ENCODE results near the gene ETNK2. TPM values are rescaled to one million over a fixed set of nuclear protein-coding genes. Genes with fewer than 3 reads are reported as not detected.

Gene ETNK2
- total and polyA plus RNA-seq, 7 donors, result 0.46 to 10.5 (median 6.6) TPM

DNA sequence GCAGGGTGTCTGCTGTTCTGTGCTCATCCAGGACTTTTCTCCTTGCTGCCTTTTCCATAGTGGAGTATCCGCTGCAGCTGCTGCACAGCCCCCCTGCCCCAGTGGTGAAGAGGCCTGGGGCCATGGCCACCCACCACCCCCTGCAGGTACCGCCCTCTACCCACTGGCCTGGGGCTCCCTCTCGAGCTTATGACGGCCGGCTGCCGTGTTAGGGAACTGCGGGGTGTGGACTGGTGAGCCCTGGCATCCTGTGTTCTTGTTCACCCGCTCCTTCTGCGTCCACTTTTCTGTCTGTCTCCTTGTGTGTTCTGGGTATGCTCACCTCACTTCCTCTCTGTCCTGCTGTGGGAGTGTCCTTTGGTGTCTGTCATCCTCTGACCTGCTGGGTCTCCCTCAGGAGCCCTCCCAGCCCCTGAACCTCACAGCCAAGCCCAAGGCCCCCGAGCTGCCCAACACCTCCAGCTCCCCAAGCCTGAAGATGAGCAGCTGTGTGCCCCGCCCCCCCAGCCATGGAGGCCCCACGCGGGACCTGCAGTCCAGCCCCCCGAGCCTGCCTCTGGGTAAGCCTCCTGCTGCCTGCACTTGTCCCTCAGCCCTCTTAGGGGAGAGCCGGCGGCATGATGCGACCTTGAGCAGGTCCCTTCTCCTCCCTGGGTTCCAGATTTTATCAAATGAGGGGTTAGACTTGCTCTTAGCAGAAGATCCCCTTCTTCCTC, 29.8 kb downstream of the ETNK2 start:
- no peaks in the 10 kb centered on the region for H3K9me3 ChIP-seq
- 88 to 94% methylated on average over 17 of the region's 17 CpGs for WGBS, 2 donors
- no peaks in the 10 kb centered on the region for H3K27me3 ChIP-seq
- no peak overlapping the region for H3K4me3 ChIP-seq
- peaks cover 0 to 11% (median 11%) of the 10 kb centered on the region in 4 donors for H3K4me1 ChIP-seq
- H3K36me3 ChIP-seq, result peaks cover 45 to 100% (median 61%) of the 10 kb centered on the region in 4 donors
- DNase-seq, result no peak
- TF ChIP-seq POLR2A (IDR thresholded peaks at IDR 0.05) (no peak), EP300 (IDR thresholded peaks at IDR 0.05) (no peak), POLR2AphosphoS5 (IDR thresholded peaks at IDR 0.05) (no peak)
- TF ChIP-seq, protein P1, sequence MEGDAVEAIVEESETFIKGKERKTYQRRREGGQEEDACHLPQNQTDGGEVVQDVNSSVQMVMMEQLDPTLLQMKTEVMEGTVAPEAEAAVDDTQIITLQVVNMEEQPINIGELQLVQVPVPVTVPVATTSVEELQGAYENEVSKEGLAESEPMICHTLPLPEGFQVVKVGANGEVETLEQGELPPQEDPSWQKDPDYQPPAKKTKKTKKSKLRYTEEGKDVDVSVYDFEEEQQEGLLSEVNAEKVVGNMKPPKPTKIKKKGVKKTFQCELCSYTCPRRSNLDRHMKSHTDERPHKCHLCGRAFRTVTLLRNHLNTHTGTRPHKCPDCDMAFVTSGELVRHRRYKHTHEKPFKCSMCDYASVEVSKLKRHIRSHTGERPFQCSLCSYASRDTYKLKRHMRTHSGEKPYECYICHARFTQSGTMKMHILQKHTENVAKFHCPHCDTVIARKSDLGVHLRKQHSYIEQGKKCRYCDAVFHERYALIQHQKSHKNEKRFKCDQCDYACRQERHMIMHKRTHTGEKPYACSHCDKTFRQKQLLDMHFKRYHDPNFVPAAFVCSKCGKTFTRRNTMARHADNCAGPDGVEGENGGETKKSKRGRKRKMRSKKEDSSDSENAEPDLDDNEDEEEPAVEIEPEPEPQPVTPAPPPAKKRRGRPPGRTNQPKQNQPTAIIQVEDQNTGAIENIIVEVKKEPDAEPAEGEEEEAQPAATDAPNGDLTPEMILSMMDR (IDR thresholded peaks at IDR 0.05), result no peak
- H3K27ac ChIP-seq, result no peak overlapping the region
- intact Hi-C loops (cut with DNase I), result no loop called here

DNA sequence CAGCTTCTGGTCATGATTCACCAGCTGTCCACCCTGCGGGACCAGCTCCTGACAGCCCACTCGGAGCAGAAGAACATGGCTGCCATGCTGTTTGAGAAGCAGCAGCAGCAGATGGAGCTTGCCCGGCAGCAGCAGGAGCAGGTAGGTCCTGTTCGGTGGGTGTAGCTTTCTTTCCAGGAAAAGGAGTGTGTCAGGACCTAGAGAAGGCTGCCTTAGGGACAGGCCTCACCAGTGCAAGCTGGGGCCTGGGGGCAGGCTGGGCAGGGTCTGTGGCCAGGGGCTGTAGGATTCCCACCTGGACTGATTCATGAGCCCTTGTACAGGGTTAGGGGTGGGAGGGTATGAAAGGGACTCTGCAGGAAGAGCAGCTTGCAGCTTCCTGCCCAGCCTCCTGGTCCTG, 35.3 kb downstream of the ETNK2 start:
- TF ChIP-seq, protein P1 (IDR thresholded peaks at IDR 0.05), result no peak
- TF ChIP-seq POLR2AphosphoS5 (IDR thresholded peaks at IDR 0.05) (no peak), POLR2A (IDR thresholded peaks at IDR 0.05) (no peak)
- 93 to 96% methylated on average over 4 of the region's 4 CpGs for WGBS, 2 donors
- intact Hi-C loops (cut with DNase I), result no loop called here
- Histone ChIP-seq H3K27me3 (peaks cover 0 to 2% (median 0%) of the 10 kb centered on the region in 3 donors), H3K36me3 (peaks cover 11 to 72% (median 33%) of the 10 kb centered on the region in 4 donors), H3K9me3 (no peaks in the 10 kb centered on the region), H3K4me3 (no peak overlapping the region), H3K27ac (no peak overlapping the region), H3K4me1 (peaks cover 0 to 9% (median 2%) of the 10 kb centered on the region in 4 donors)
- DNase-seq, result no peak

DNA sequence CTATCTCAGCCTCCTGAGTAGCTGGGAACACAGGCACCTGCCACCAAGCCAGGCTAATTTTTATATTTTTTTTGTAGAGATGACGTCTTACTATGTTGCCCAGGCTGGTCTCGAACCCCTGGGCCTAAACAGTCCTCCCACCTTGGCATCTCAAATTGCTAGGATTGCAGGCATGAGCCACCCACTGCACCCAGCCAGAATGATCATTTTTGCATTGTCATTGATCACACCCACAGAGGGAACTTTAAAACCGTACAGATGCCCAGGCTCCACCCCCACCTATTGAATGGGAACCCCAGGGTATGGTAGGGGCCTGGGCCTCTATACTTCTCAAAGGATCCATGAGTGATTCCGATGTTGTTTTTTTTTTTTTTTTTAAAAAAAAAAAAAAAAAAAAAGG, 36.7 kb downstream of the ETNK2 start:
- Histone ChIP-seq H3K9me3 (no peaks in the 10 kb centered on the region), H3K36me3 (peaks cover 11 to 58% (median 29%) of the 10 kb centered on the region in 4 donors), H3K4me1 (peaks cover 0 to 9% (median 2%) of the 10 kb centered on the region in 4 donors), H3K4me3 (no peak overlapping the region), H3K27me3 (peaks cover 0 to 2% (median 0%) of the 10 kb centered on the region in 3 donors), H3K27ac (no peak overlapping the region)
- WGBS, 2 donors, result 79 to 89% methylated on average over 4 of the region's 4 CpGs
- intact Hi-C loops (cut with DNase I), result no loop called here
- DNase-seq, result no peak
- TF ChIP-seq, protein P1 (IDR thresholded peaks at IDR 0.05), result no peak
- TF ChIP-seq EP300 (IDR thresholded peaks at IDR 0.05) (no peak), POLR2AphosphoS5 (IDR thresholded peaks at IDR 0.05) (no peak), POLR2A (IDR thresholded peaks at IDR 0.05) (no peak)

DNA sequence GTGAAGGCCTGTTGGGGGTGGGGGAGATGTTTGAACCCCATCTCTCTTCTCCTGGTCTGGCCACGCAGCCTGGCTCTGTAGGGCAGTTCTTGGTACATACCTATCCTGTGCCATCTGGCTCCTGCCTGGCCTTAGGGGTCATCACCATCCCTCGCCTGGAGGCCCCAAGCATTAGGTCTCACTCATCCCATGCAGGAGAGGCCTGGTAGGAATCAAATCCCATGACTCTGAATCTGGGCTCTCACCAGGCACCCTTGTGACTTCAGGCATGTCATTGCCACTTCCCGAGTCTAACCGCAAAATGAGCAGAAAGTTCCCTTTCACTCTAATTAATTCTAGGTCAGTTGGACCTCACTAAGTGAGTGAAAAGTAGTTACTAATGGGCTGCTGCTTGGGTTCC, 37.2 kb downstream of the ETNK2 start:
- TF ChIP-seq POLR2AphosphoS5 (IDR thresholded peaks at IDR 0.05) (no peak), EP300 (IDR thresholded peaks at IDR 0.05) (no peak), POLR2A (IDR thresholded peaks at IDR 0.05) (no peak)
- TF ChIP-seq, protein P1 (IDR thresholded peaks at IDR 0.05), result no peak
- peaks cover 0 to 2% (median 0%) of the 10 kb centered on the region in 3 donors for H3K27me3 ChIP-seq
- no peak overlapping the region for H3K27ac ChIP-seq
- no peak overlapping the region for H3K4me3 ChIP-seq
- WGBS, 2 donors, result 92 to 94% methylated on average over 4 of the region's 4 CpGs
- peaks cover 0 to 9% (median 2%) of the 10 kb centered on the region in 4 donors for H3K4me1 ChIP-seq
- H3K36me3 ChIP-seq, result peaks cover 11 to 53% (median 29%) of the 10 kb centered on the region in 4 donors
- intact Hi-C loops (cut with DNase I), result no loop called here
- no peak for DNase-seq
- H3K9me3 ChIP-seq, result no peaks in the 10 kb centered on the region

Measured in sigmoid colon (tissue), 7 donors.